Activated naive CD8-positive, alpha-beta T cell treated with anti-CD3 and anti-CD28 coated beads, Interleukin-2, amount 50 U/mL, for 24 hours (primary cell): ENCODE results near the gene SCAF11.

Source experiments
- ATAC-seq: fragments of 150-1000 bp; cut with Tn5 transposase; one replicate; pipeline ENCODE4 v1.10.0; 2021
- DNase-seq: peaks from one replicate; pipeline ENCODE4 v3.0.0; 2021
- H3K27ac Mint-ChIP-seq: one replicate; pipeline ENCODE4 v1.8.0; 2021; ENCODE audit warnings: mild to moderate bottlenecking, mixed read lengths
- H3K27me3 Mint-ChIP-seq: one replicate; pipeline ENCODE4 v1.8.0; 2021; ENCODE audit warnings: mixed read lengths
- H3K36me3 Mint-ChIP-seq: one replicate; pipeline ENCODE4 v1.8.0; 2021; ENCODE audit warnings: low read depth, mixed read lengths
- H3K4me1 Mint-ChIP-seq: one replicate; pipeline ENCODE4 v1.8.0; 2021; ENCODE audit warnings: mixed read lengths
- H3K4me3 Mint-ChIP-seq: one replicate; pipeline ENCODE4 v1.8.0; 2021; ENCODE audit warnings: mild to moderate bottlenecking, moderate library complexity, mixed read lengths
- H3K9me3 Mint-ChIP-seq: one replicate; pipeline ENCODE4 v1.8.0; 2021; ENCODE audit warnings: mixed read lengths

SCAF11 gene

GRCh38 chr12:45989287-45989686, 1.1 kb downstream of the SCAF11 start:
- DNase-seq (no peak), ATAC-seq (no peak)
- Mint-ChIP-seq H3K4me3 (peak overlapping the region; percentile 97), H3K27me3 (peaks cover 4% of the 10 kb centered on the region), H3K4me1 (peaks cover 65% of the 10 kb centered on the region), H3K27ac (peak overlapping the region; percentile 100), H3K36me3 (peaks cover 37% of the 10 kb centered on the region), H3K9me3 (no peaks in the 10 kb centered on the region)

DNA sequence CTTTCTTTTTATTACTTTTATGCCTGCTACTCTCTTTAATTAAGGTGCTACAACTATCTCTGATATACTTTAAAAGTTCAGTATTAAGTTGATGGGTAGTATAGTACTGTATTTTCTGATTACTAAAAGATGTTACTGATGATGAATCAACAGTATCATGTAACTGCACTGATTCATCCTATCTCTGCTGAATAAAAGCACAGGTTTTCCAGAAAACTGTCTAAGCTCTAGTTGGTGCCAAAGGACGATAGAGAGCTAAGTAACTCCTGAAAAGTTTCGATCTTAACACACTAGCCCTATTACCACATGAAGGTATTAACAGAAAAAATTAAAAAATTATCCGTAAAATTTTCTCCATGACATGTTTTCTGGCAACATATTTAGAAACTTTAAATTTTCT, 2.1 kb downstream of the SCAF11 start:
- H3K27me3 Mint-ChIP-seq: peaks cover 4% of the 10 kb centered on the region
- H3K27ac Mint-ChIP-seq: peak overlapping the region; percentile 100
- no peak for DNase-seq
- ATAC-seq: no peak
- no peaks in the 10 kb centered on the region for H3K9me3 Mint-ChIP-seq
- H3K36me3 Mint-ChIP-seq: peaks cover 39% of the 10 kb centered on the region
- peaks cover 74% of the 10 kb centered on the region for H3K4me1 Mint-ChIP-seq
- H3K4me3 Mint-ChIP-seq: peak overlapping the region; percentile 97

GRCh38 chr12:45987340-45987727, 3.0 kb downstream of the SCAF11 start:
- Mint-ChIP-seq H3K27me3 (peaks cover 4% of the 10 kb centered on the region), H3K27ac (peak overlapping the region; percentile 100), H3K4me3 (peak overlapping the region; percentile 97), H3K36me3 (peaks cover 44% of the 10 kb centered on the region), H3K4me1 (peaks cover 78% of the 10 kb centered on the region), H3K9me3 (no peaks in the 10 kb centered on the region)
- ATAC-seq (no peak), DNase-seq (no peak)

GRCh38 chr12:45986641-45987339, 3.6 kb downstream of the SCAF11 start:
- H3K9me3 Mint-ChIP-seq: no peaks in the 10 kb centered on the region
- DNase-seq: no peak
- peaks cover 46% of the 10 kb centered on the region for H3K36me3 Mint-ChIP-seq
- no peak overlapping the region for H3K4me3 Mint-ChIP-seq
- H3K27ac Mint-ChIP-seq: peak overlapping the region; percentile 54
- peaks cover 78% of the 10 kb centered on the region for H3K4me1 Mint-ChIP-seq
- no peak for ATAC-seq
- peaks cover 4% of the 10 kb centered on the region for H3K27me3 Mint-ChIP-seq

DNA sequence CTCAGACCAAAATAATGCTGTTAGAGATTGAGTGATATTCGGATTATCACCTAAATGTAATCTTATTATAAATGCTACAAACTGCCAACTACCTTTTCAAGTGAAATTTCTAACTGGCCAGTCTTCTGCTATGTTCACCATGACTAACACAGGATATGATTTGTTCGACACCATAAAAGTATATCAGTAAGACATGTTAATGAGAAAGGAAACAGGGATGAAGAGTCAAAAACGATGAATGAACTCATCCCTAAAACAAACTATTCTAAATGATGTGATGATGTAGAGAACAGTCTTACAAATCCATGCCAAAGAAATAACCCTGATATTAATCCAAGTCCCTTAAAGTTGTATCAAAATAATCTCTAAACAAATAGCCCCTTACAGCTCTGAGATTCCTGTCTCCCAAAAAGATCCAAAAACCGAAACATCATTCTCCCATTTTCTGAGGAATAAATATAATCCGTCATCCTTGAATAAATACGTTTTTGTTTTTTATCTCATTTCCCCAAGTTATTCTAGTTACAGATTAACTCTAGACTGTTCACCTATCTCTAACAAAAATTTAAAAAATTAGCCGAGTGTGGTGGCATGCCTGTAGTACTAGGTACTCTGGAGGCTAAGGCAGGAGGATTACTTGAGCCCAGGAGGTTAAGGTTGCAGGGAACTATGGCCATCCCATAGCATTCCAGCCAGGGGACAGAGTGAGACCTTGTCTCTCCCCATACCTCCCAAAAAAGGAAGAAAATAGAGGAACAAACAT, 9.1 kb downstream of the SCAF11 start:
- H3K27ac Mint-ChIP-seq: no peak overlapping the region
- no peak overlapping the region for H3K4me3 Mint-ChIP-seq
- peaks cover 39% of the 10 kb centered on the region for H3K36me3 Mint-ChIP-seq
- H3K9me3 Mint-ChIP-seq: no peaks in the 10 kb centered on the region
- peaks cover 92% of the 10 kb centered on the region for H3K4me1 Mint-ChIP-seq
- ATAC-seq (no peak), DNase-seq (no peak)
- no peaks in the 10 kb centered on the region for H3K27me3 Mint-ChIP-seq

DNA sequence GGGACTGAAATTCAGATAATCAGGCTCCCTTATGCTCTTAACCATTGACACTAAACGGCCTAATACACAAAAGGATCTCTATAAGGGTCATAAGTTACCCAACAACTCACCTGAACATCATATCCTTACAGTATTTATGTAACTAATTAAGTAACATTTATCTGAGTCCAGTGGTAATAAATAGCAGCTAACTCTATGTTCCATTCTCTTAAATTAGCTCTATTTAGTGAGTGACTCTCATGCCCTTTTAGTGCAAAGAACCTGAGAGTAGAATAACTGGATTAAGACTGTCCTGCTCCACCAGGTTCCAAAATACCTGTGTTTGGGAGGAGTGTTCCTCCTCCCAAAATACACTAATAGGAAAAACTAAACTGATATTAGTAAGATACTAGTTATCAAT, 9.8 kb downstream of the SCAF11 start:
- no peak for DNase-seq
- ATAC-seq: no peak
- Mint-ChIP-seq H3K9me3 (no peaks in the 10 kb centered on the region), H3K27me3 (no peaks in the 10 kb centered on the region), H3K4me1 (peaks cover 90% of the 10 kb centered on the region), H3K36me3 (peaks cover 36% of the 10 kb centered on the region), H3K4me3 (no peak overlapping the region), H3K27ac (no peak overlapping the region)

- no peak overlapping the region for H3K27ac Mint-ChIP-seq
- no peaks in the 10 kb centered on the region for H3K27me3 Mint-ChIP-seq
- no peak overlapping the region for H3K4me3 Mint-ChIP-seq
These were observed 12.3 kb downstream of the SCAF11 start for GRCh38 chr12:45978108-45978507.

DNA sequence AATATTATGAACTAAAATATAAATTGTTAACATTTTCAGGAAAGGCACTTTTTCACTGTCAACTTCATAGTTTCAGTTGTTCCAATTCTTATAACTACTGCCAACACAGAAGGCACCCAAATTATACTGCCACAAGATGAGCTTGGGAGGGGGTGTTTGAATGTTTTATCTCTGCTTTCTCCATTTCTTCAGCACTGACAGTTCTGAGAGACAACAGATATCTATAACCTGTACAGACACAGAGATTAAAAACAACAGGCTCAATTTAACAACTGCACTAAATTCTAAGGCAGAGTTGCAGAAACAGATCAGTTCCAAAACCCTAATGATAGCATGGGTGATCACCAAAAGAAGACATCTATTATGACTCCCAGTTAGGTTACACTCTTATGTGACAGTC, 12.8 kb downstream of the SCAF11 start:
- Mint-ChIP-seq H3K9me3 (no peaks in the 10 kb centered on the region), H3K36me3 (peaks cover 33% of the 10 kb centered on the region), H3K27ac (no peak overlapping the region), H3K27me3 (no peaks in the 10 kb centered on the region), H3K4me1 (peaks cover 86% of the 10 kb centered on the region), H3K4me3 (no peak overlapping the region)
- DNase-seq (no peak), ATAC-seq (no peak)

More at GRCh38 chr12:45978108-45978507, 12.3 kb downstream of the SCAF11 start:
- DNase-seq: no peak
- ATAC-seq: no peak
- H3K36me3 Mint-ChIP-seq: peaks cover 34% of the 10 kb centered on the region
- H3K9me3 Mint-ChIP-seq: no peaks in the 10 kb centered on the region
- H3K4me1 Mint-ChIP-seq: peaks cover 89% of the 10 kb centered on the region

- H3K9me3 Mint-ChIP-seq: no peaks in the 10 kb centered on the region
- H3K27me3 Mint-ChIP-seq: no peaks in the 10 kb centered on the region
- no peak for DNase-seq
- H3K36me3 Mint-ChIP-seq: peaks cover 43% of the 10 kb centered on the region
- H3K27ac Mint-ChIP-seq: no peak overlapping the region
- ATAC-seq: no peak
- peaks cover 82% of the 10 kb centered on the region for H3K4me1 Mint-ChIP-seq
- no peak overlapping the region for H3K4me3 Mint-ChIP-seq
These were observed 14.9 kb downstream of the SCAF11 start for GRCh38 chr12:45975506-45975905.

DNA sequence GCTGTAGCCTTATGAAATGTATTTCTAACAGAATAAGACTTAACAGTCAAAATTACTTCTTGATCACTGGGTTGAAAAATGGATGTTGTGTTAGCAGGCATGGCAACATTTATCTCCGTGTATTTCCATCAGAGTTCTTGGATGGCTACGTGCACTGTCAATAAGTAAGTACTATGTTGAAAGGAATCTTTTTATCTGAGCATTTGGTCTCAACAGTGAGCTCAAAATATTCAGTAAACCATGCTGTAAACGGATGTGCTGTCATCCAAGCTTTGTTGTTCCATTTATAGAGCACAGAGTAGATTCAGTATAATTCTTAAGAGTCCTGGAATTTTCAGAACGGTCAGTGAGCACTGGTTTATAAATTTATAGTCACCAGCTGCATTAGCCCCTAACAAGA, 15.5 kb downstream of the SCAF11 start:
- H3K27ac Mint-ChIP-seq: peak overlapping the region; percentile 7
- no peak for ATAC-seq
- no peaks in the 10 kb centered on the region for H3K9me3 Mint-ChIP-seq
- peaks cover 81% of the 10 kb centered on the region for H3K4me1 Mint-ChIP-seq
- DNase-seq: no peak
- peaks cover 44% of the 10 kb centered on the region for H3K36me3 Mint-ChIP-seq
- H3K4me3 Mint-ChIP-seq: no peak overlapping the region
- H3K27me3 Mint-ChIP-seq: no peaks in the 10 kb centered on the region

DNA sequence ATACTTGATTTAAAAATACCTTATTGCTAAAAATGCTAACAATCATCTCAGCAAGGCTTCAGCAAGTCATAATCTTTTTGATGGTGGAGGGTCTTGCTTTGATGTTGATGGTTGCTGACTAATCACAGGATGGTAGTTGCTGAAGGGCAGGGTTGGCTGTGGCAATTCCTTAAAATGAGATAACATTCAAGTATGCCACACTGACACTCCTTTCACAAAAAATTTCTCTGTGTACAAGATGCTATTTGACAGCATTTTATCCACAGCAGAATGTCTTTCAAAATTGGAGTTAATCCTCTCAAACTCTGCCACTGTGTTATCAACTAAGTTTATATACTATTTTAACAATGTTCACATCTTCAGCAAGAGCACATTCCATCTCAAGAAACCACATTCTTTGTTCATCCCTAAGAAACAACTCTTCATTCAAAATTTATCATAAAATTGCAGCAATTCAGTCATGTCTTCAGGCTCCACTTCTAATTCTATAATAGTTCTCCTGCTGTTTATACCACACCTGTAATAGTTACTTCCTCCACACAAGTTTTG, 16.1 kb downstream of the SCAF11 start:
- Mint-ChIP-seq H3K4me1 (peaks cover 79% of the 10 kb centered on the region), H3K9me3 (no peaks in the 10 kb centered on the region), H3K4me3 (no peak overlapping the region), H3K27me3 (no peaks in the 10 kb centered on the region), H3K36me3 (peaks cover 48% of the 10 kb centered on the region), H3K27ac (peak overlapping the region; percentile 7)
- DNase-seq (no peak), ATAC-seq (no peak)

- Mint-ChIP-seq H3K27me3 (no peaks in the 10 kb centered on the region), H3K4me1 (peaks cover 74% of the 10 kb centered on the region), H3K36me3 (peaks cover 49% of the 10 kb centered on the region), H3K27ac (peak overlapping the region; percentile 32), H3K4me3 (no peak overlapping the region), H3K9me3 (no peaks in the 10 kb centered on the region)
- no peak for ATAC-seq
- no peak for DNase-seq
These were observed 16.8 kb downstream of the SCAF11 start for GRCh38 chr12:45973526-45973925.

DNA sequence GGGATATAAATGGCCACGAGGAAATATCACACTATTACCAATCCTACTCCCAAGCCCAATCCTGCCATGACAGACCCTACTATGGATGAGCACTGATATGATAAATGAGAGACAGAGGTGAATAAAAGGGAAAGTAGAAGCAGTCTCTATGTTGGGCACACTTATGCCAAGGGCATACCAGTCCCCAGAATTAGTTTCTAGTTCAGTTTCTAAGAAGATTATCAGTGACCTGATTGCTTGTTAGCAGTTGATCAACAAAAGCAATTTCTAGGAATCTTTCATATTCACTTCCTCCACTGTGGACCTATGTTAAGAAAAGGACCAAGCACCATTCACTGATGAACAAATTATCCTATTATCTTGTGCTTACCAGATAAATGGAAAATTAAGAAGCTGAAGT, 20.0 kb downstream of the SCAF11 start:
- ATAC-seq (no peak), DNase-seq (no peak)
- Mint-ChIP-seq H3K27ac (no peak overlapping the region), H3K4me3 (peak overlapping the region; percentile 21), H3K9me3 (no peaks in the 10 kb centered on the region), H3K27me3 (no peaks in the 10 kb centered on the region), H3K36me3 (peaks cover 38% of the 10 kb centered on the region), H3K4me1 (peaks cover 60% of the 10 kb centered on the region)

DNA sequence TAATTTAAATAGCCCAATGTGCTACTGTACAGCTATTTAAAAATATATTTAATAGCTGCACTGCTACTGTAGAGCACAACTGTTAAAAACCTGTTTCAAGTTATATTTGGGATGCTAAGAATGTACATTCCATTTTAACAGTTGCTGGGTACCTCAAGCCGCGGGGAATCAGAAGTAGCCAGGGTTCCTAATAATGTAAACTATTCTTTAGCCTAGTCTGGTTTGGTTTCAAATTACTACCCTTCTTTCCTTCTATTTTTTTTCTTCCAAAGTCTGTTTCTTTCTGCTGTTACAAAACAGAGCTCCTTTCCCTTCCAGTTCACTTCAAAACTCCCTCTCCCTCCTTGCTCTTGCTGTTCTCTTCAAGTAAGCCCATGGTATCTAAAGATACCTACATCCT, 21.3 kb downstream of the SCAF11 start:
- DNase-seq: no peak
- no peak overlapping the region for H3K27ac Mint-ChIP-seq
- ATAC-seq: no peak
- H3K9me3 Mint-ChIP-seq: peaks cover under 1% of the 10 kb centered on the region
- H3K4me1 Mint-ChIP-seq: peaks cover 54% of the 10 kb centered on the region
- H3K36me3 Mint-ChIP-seq: peaks cover 47% of the 10 kb centered on the region
- H3K27me3 Mint-ChIP-seq: no peaks in the 10 kb centered on the region
- H3K4me3 Mint-ChIP-seq: no peak overlapping the region

DNA sequence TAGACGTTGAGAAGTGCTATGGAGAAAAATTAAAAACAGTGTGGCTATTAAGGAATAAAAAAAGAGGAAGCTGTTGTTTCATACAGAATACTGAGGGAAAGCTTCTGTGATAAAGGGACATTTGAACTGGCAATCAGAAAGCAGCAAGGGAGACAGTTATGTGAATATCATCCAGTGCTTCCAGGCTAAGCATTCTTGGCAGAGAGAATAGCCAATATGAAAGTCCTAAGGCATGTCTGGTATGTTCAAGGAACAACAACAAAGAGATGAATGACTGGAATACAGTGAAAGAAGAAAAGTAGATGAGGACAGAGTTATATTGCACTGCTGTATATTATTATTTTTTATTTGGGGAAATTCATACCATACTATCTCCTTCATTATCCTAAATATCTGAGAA, 23.9 kb downstream of the SCAF11 start:
- no peak for DNase-seq
- H3K27me3 Mint-ChIP-seq: no peaks in the 10 kb centered on the region
- peaks cover 42% of the 10 kb centered on the region for H3K4me1 Mint-ChIP-seq

More for the DNA sequence above, 23.9 kb downstream of the SCAF11 start:
- peaks cover 43% of the 10 kb centered on the region for H3K36me3 Mint-ChIP-seq
- H3K27ac Mint-ChIP-seq: no peak overlapping the region
- no peak for ATAC-seq
- peaks cover 7% of the 10 kb centered on the region for H3K9me3 Mint-ChIP-seq
- H3K4me3 Mint-ChIP-seq: no peak overlapping the region
